H1 (cell line): ENCODE results near the gene CAPZA2. TPM values are rescaled to one million over a fixed set of nuclear protein-coding genes. Genes with fewer than 3 reads are reported as not detected.

ENCODE experiments used
- CTCF ChIA-PET: fragments of 300-600 bp; sonication (Branson Sonifier 250); formaldehyde crosslinking; loops from one replicate; lab custom pipeline; 2021; ENCODE audit not compliant: partially characterized antibody; lab: Charles Lee
- POLR2A ChIA-PET: fragments of 300-600 bp; sonication (Branson Sonifier 250); formaldehyde crosslinking; loops from one replicate; lab custom pipeline; 2021; ENCODE audit warnings: inconsistent platforms; ENCODE audit not compliant: partially characterized antibody; lab: Charles Lee
- DNase-seq, 2 experiments: peaks; one replicate each; pipeline versions ENCODE4 v3.0.0 to v3.0.0-alpha.2; 2010 to 2022; ENCODE audit warnings: low spot score in 2 of 2, low read depth in 1 of 2, mixed read lengths in 1 of 2
- FAIRE-seq: peaks from 2 replicates; lab custom pipeline; 2011; peaks lifted over from hg19 to GRCh38; lab: Jason Lieb, UNC
- H2AFZ ChIP-seq: 2 replicates; pipeline ENCODE4 v1.8.1; 2012; ENCODE audit warnings: low read length, inconsistent platforms
- H2AK5ac ChIP-seq: 2 replicates; pipeline ENCODE4 v1.6.1; 2013; ENCODE audit warnings: low read depth, low read length
- H2BK120ac ChIP-seq: replicated peaks from 2 replicates; pipeline ENCODE3; 2013; ENCODE audit warnings: low read depth, low read length, inconsistent platforms
- H2BK12ac ChIP-seq: 2 replicates; pipeline ENCODE4 v1.6.1; 2013; ENCODE audit warnings: low read depth, low read length
- H2BK15ac ChIP-seq: 2 replicates; pipeline ENCODE4 v1.6.1; 2013; ENCODE audit warnings: low read length
- H2BK20ac ChIP-seq: 2 replicates; pipeline ENCODE4 v1.6.1; 2013; ENCODE audit warnings: low read length
- H2BK5ac ChIP-seq: 2 replicates; pipeline ENCODE4 v1.6.1; 2013; ENCODE audit warnings: low read depth, low read length
- H3K14ac ChIP-seq: 2 replicates; pipeline ENCODE4 v1.6.1; 2013; ENCODE audit warnings: inconsistent platforms; ENCODE audit not compliant: insufficient read length
- H3K18ac ChIP-seq: 2 replicates; pipeline ENCODE4 v1.6.1; 2013; ENCODE audit warnings: low read length; ENCODE audit errors: extremely low read depth
- H3K23ac ChIP-seq: 2 replicates; pipeline ENCODE4 v1.6.1; 2013; ENCODE audit warnings: inconsistent platforms; ENCODE audit not compliant: insufficient read length
- H3K23me2 ChIP-seq: 2 replicates; pipeline ENCODE4 v1.6.1; 2013; ENCODE audit warnings: low read depth, low read length
- H3K27ac ChIP-seq: 2 replicates; pipeline ENCODE4 v1.6.1; 2011; ENCODE audit warnings: low read depth, low read length, inconsistent platforms
- H3K27me3 ChIP-seq, 4 experiments: replicated peaks in 1 of 4; 1 replicate in 1 of 4; 2 replicates in 3 of 4; pipeline versions ENCODE4 v1.6.1 to v1.8.1; 2011 to 2013; ENCODE audit warnings: low read length in 3 of 4, mild to moderate bottlenecking in 3 of 4, inconsistent platforms in 2 of 4, mixed read lengths in 2 of 4, moderate library complexity in 1 of 4; ENCODE audit not compliant: control insufficient read depth in 3 of 4, insufficient read depth in 3 of 4; ENCODE audit errors: extremely low read depth in 1 of 4
- H3K36me3 ChIP-seq, 4 experiments: 2 replicates each; pipeline versions ENCODE4 v1.6.1 to v1.8.1; 2011 to 2013; ENCODE audit warnings: mild to moderate bottlenecking in 4 of 4, low read length in 3 of 4, moderate library complexity in 2 of 4, control low read depth in 1 of 4, inconsistent platforms in 1 of 4; ENCODE audit not compliant: insufficient read depth in 4 of 4, control insufficient read depth in 2 of 4
- H3K4ac ChIP-seq: replicated peaks from 2 replicates; pipeline ENCODE3; 2013; ENCODE audit warnings: low read length, low read depth, mixed read lengths, inconsistent platforms; ENCODE audit not compliant: insufficient read length
- H3K4me1 ChIP-seq, 4 experiments: replicated peaks in 1 of 4; 1 replicate in 1 of 4; 2 replicates in 3 of 4; pipeline versions ENCODE4 v1.6.1 to v1.8.1; 2011 to 2013; ENCODE audit warnings: low read length in 3 of 4, inconsistent platforms in 2 of 4, mixed read lengths in 1 of 4; ENCODE audit not compliant: insufficient read depth in 4 of 4, control insufficient read depth in 3 of 4
- H3K4me2 ChIP-seq, 2 experiments: 2 replicates each; pipeline versions ENCODE4 v1.6.1 to v1.8.1; 2011 to 2013; ENCODE audit warnings: low read depth in 2 of 2, low read length in 2 of 2, control low read depth in 1 of 2, inconsistent platforms in 1 of 2, mild to moderate bottlenecking in 1 of 2; ENCODE audit not compliant: insufficient read depth in 1 of 2
- H3K4me3 ChIP-seq, 4 experiments: fragments of 200-600, 300-600 bp in 1 of 4; sonication (generic), shearing (Covaris generic), sonication (Bioruptor Twin) in 1 of 4; 2 replicates each; pipeline versions ENCODE4 v1.5.1 to v1.8.1; 2011 to 2016; ENCODE audit warnings: low read length in 4 of 4, low read depth in 3 of 4, control low read depth in 2 of 4, inconsistent platforms in 2 of 4, mild to moderate bottlenecking in 2 of 4, mixed read lengths in 1 of 4, moderate library complexity in 1 of 4; ENCODE audit not compliant: insufficient read depth in 2 of 4; ENCODE audit errors: extremely low read depth in 1 of 4
- H3K56ac ChIP-seq: replicated peaks from 2 replicates; pipeline ENCODE3; 2013; ENCODE audit warnings: low read depth, mild to moderate bottlenecking, mixed read lengths, low read length, inconsistent platforms; ENCODE audit not compliant: insufficient read length
- H3K79me1 ChIP-seq: 2 replicates; pipeline ENCODE4 v1.6.1; 2013; ENCODE audit warnings: low read depth, low read length, control low read depth
- H3K79me2 ChIP-seq, 2 experiments: 2 replicates each; pipeline versions ENCODE4 v1.6.1 to v1.8.1; 2012 to 2013; ENCODE audit warnings: low read length in 2 of 2, mild to moderate bottlenecking in 2 of 2, inconsistent platforms in 1 of 2; ENCODE audit not compliant: insufficient read depth in 2 of 2, control insufficient read depth in 1 of 2
- H3K9ac ChIP-seq, 4 experiments: replicated peaks in 1 of 4; 1 replicate in 1 of 4; 2 replicates in 3 of 4; pipeline versions ENCODE4 v1.6.1 to v1.8.1; 2011 to 2013; ENCODE audit warnings: low read depth in 3 of 4, low read length in 3 of 4, control low read depth in 2 of 4, mild to moderate bottlenecking in 2 of 4, moderate library complexity in 2 of 4, inconsistent platforms in 1 of 4; ENCODE audit errors: extremely low read depth in 1 of 4
- H3K9me3 ChIP-seq, 2 experiments: 2 replicates each; pipeline versions ENCODE4 v1.6.1 to v1.8.1; 2012 to 2013; ENCODE audit warnings: mild to moderate bottlenecking in 2 of 2, moderate library complexity in 2 of 2, control low read depth in 1 of 2, inconsistent platforms in 1 of 2, low read depth in 1 of 2, low read length in 1 of 2, mixed read lengths in 1 of 2; ENCODE audit not compliant: insufficient read depth in 2 of 2
- H4K20me1 ChIP-seq, 2 experiments: replicated peaks in 1 of 2; 2 replicates each; pipeline versions ENCODE3 to v1.8.1; 2011 to 2013; ENCODE audit warnings: inconsistent platforms in 2 of 2, low read length in 2 of 2, mild to moderate bottlenecking in 1 of 2; ENCODE audit not compliant: insufficient read depth in 2 of 2, control insufficient read depth in 1 of 2
- H4K5ac ChIP-seq: 2 replicates; pipeline ENCODE4 v1.6.1; 2013; ENCODE audit warnings: low read length, low read depth, mixed read lengths, inconsistent platforms; ENCODE audit not compliant: insufficient read length
- H4K8ac ChIP-seq: 2 replicates; pipeline ENCODE4 v1.8.0; 2013; ENCODE audit warnings: mild to moderate bottlenecking, moderate library complexity, low read length, inconsistent platforms; ENCODE audit not compliant: insufficient read depth; ENCODE audit errors: extremely low read depth
- H4K91ac ChIP-seq: replicated peaks from 2 replicates; pipeline ENCODE3; 2013; ENCODE audit warnings: low read length, mixed read lengths, inconsistent platforms; ENCODE audit not compliant: insufficient read length
- NRF1 ChIP-seq: IDR thresholded peaks from 2 replicates; pipeline ENCODE4 v1.6.1; 2011; ENCODE audit warnings: mild to moderate bottlenecking, low read depth, low read length, improper control_type of control experiment
- RFX5 ChIP-seq: IDR thresholded peaks from 2 replicates; pipeline ENCODE4 v1.6.1; 2011; ENCODE audit warnings: low read depth, low read length, improper control_type of control experiment, borderline replicate concordance
- SRF ChIP-seq: IDR thresholded peaks from 2 replicates; pipeline ENCODE4 v1.6.1; 2011; ENCODE audit warnings: mild to moderate bottlenecking, low read depth, low read length, moderate library complexity
- WGBS, 2 experiments: shearing (Covaris generic) in 1 of 2; methylation state at CpG; one replicate each; pipeline versions ENCODE4 v1.1.6 to v1.1.7; 2013 to 2015; ENCODE audit warnings: low lambda C conversion rate in 2 of 2, mixed read lengths in 2 of 2, inconsistent platforms in 1 of 2, low coverage in 1 of 2, missing lambda C conversion rate in 1 of 2; ENCODE audit not compliant: insufficient replicate concordance in 2 of 2, insufficient coverage in 1 of 2, insufficient read length in 1 of 2; ENCODE audit errors: extremely low coverage in 1 of 2, missing lambda C conversion rate in 1 of 2; 5-methylcytosine and 5-hydroxymethylcytosine counted together
- polyA plus RNA-seq, 7 experiments: library from polyadenylated mRNA; depleted of rRNA in 3 of 7; stranded (reverse) in 5 of 7; unstranded in 2 of 7; fragments of >200 nt in 5 of 7; fragments of 200-250 nt in 2 of 7; gene quantifications; 1 replicate in 5 of 7; 2 replicates in 1 of 7; 4 replicates in 1 of 7; pipeline versions ENCODE4 v1.2.1 to v1.2.3, GENCODE V29; 2011 to 2013; ENCODE audit warnings: missing spikeins in 2 of 7, mixed read lengths in 2 of 7
- total RNA-seq: library from RNA; stranded (reverse); fragmentation: NEBNext Ultra II Directional; extraction: Animal tissue kit (Norgen Biotek cat#: 25700); gene quantifications from 2 replicates; pipeline ENCODE4 v1.2.1, GENCODE V29; 2021

The CAPZA2 gene
- total and polyA plus RNA-seq, 2 of the 8 experiments (the other 6 are each of a cell fraction or from before 2014, with no cell fraction given) = 33.2 to 145 TPM

GRCh38 chr7:116832692-116833091 lies 29.7 kb upstream of the CAPZA2 start:
- no peak overlapping the region for H3K56ac ChIP-seq
- H4K20me1 ChIP-seq = no peaks in the 10 kb centered on the region
- no peak overlapping the region for H2AFZ ChIP-seq
- no peak overlapping the region for H2BK20ac ChIP-seq
- H4K91ac ChIP-seq = no peak overlapping the region
- no peak overlapping the region for H3K23ac ChIP-seq
- no peak overlapping the region for H3K4me2 ChIP-seq
- no peak overlapping the region for H2BK120ac ChIP-seq
- no peak overlapping the region for H2BK5ac ChIP-seq
- H3K9me3 ChIP-seq = no peaks in the 10 kb centered on the region
- CTCF ChIA-PET = interaction anchor here (0.6 to 1.2 kb wide), 4 partner anchors 65 to 660 kb away, joined by 3 to 4 read pairs (median 4); no protein-coding TSS in a partner anchor
- H2AK5ac ChIP-seq = no peak overlapping the region
- no peak overlapping the region for H4K5ac ChIP-seq
- no peaks in the 10 kb centered on the region for H3K36me3 ChIP-seq
- H3K9ac ChIP-seq = no peak overlapping the region
- H3K18ac ChIP-seq = no peak overlapping the region
- no peak overlapping the region for H3K27ac ChIP-seq
- no peak overlapping the region for H3K14ac ChIP-seq
- no peak overlapping the region for H3K4me3 ChIP-seq
- no peaks in the 10 kb centered on the region for H3K27me3 ChIP-seq
- no peaks in the 10 kb centered on the region for H3K79me2 ChIP-seq
- H3K79me1 ChIP-seq = no peaks in the 10 kb centered on the region
- H4K8ac ChIP-seq = no peak overlapping the region
- TF ChIP-seq SRF (no peak), RFX5 (no peak), NRF1 (no peak)
- POLR2A ChIA-PET = no interaction called here
- FAIRE-seq (no peak), DNase-seq (no peak)
- no peak overlapping the region for H3K4ac ChIP-seq
- no peaks in the 10 kb centered on the region for H3K23me2 ChIP-seq
- no peak overlapping the region for H2BK15ac ChIP-seq
- H3K4me1 ChIP-seq = no peaks in the 10 kb centered on the region
- 88% methylated on average over 2 of the region's 2 CpGs; no CpG with 5 or more reads in 1 of the 2 experiments for WGBS, 2 experiments
- no peak overlapping the region for H2BK12ac ChIP-seq
